ENCODE results near the gene MMAB. TPM values are rescaled to one million over a fixed set of nuclear protein-coding genes. Genes with fewer than 3 reads are reported as not detected.

Gene MMAB
- total and polyA plus RNA-seq, 10 of the 15 experiments (the other 5 are each of a cell fraction or from before 2014, with no cell fraction given): 10.6 to 65.3 (median 45.2) TPM

DNA sequence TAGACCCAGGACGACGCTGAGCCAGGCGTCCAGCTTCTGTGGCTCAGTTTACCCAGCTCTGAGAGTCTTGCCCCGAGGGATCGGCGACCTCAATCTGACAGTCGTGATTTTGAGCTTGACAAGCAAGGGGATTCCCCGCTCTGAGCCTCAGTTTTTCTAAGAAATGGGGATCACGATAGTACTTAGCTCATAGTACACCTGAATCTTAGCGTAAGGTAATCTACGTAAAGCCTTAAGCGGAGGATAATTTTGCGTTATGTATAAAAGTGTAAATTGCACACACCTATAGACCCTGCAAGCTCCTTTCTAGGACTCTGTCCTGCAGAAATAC, 575 bp upstream of the MMAB start:
- Histone ChIP-seq H3K4me1 (ENCODE audit: control insufficient read depth, insufficient read depth, low read length) (no peaks in the 10 kb centered on the region), H3K27me3 (replicated peaks in 1 of 2; ENCODE audit: control insufficient read depth in 2 of 2, insufficient read depth in 2 of 2, low read length in 1 of 2) (no peaks in the 10 kb centered on the region), H3K4me2 (ENCODE audit: control insufficient read depth, insufficient read depth) (peak overlapping the region; percentile 95), H3K79me2 (ENCODE audit: control insufficient read depth, insufficient read depth, low read length) (peaks cover 17% of the 10 kb centered on the region), H3K4me3 (peak overlapping the region; percentile 99), H3K27ac (ENCODE audit: control insufficient read depth, insufficient read depth) (peak overlapping the region; percentile 69), H3K36me3 (ENCODE audit: control insufficient read depth in 2 of 2, insufficient read depth in 2 of 2, low read length in 1 of 2) (peaks cover 0 to 28% of the 10 kb centered on the region in 2 experiments; a peak in 2 of 4 replicates), H3K9ac (ENCODE audit: control insufficient read depth, insufficient read depth, low read length) (peak overlapping the region; percentile 75), H2AFZ (ENCODE audit: control insufficient read depth, low read depth, low read length) (peak overlapping the region; percentile 89), H4K20me1 (ENCODE audit: control insufficient read depth, insufficient read depth) (no peaks in the 10 kb centered on the region), H3K9me3 (replicated peaks; ENCODE audit: control insufficient read depth, insufficient read depth, low read length) (no peaks in the 10 kb centered on the region)
- DNase-seq (ENCODE audit: low read depth, low spot score): no peak
- ChIA-PET RAD21 (ENCODE audit: unreplicated experiment) (interaction anchor here (0.7 to 1.1 kb wide), 3 partner anchors 12 to 1878 kb away, joined by 3 read pairs; no protein-coding TSS in a partner anchor), CTCF (interaction anchor here (1.0 to 2.6 kb wide), 5 partner anchors 21 to 272 kb away, joined by 3 to 14 read pairs (median 4); no protein-coding TSS in a partner anchor), POLR2A (interaction anchor here (0.6 to 1.0 kb wide), 3 partner anchors 15 to 857 kb away, joined by 3 to 4 read pairs (median 3); partner anchors contain the start of gene KCTD10), SMC1A (ENCODE audit: uncharacterized antibody, unreplicated experiment) (interaction anchor here (0.8 to 1.2 kb wide), 2 partner anchors 9 to 14 kb away, joined by 3 read pairs; no protein-coding TSS in a partner anchor)
- TF ChIP-seq, protein P1, sequence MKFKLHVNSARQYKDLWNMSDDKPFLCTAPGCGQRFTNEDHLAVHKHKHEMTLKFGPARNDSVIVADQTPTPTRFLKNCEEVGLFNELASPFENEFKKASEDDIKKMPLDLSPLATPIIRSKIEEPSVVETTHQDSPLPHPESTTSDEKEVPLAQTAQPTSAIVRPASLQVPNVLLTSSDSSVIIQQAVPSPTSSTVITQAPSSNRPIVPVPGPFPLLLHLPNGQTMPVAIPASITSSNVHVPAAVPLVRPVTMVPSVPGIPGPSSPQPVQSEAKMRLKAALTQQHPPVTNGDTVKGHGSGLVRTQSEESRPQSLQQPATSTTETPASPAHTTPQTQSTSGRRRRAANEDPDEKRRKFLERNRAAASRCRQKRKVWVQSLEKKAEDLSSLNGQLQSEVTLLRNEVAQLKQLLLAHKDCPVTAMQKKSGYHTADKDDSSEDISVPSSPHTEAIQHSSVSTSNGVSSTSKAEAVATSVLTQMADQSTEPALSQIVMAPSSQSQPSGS (IDR thresholded peaks at IDR 0.05; ENCODE audit: low read length): no peak
- 0 out of 2 replicates have a peak, but pooled peaks have one; percentile 7 for TF ChIP-seq LARP7 (IDR thresholded peaks at IDR 0.05)
- no peak for TF ChIP-seq KDM1A (IDR thresholded peaks at IDR 0.05; ENCODE audit: borderline replicate concordance)
- TF ChIP-seq BACH1 (IDR thresholded peaks at IDR 0.05; ENCODE audit: borderline replicate concordance): 0 out of 2 replicates have a peak, but pooled peaks have one; percentile 43
- TF ChIP-seq, protein P2, sequence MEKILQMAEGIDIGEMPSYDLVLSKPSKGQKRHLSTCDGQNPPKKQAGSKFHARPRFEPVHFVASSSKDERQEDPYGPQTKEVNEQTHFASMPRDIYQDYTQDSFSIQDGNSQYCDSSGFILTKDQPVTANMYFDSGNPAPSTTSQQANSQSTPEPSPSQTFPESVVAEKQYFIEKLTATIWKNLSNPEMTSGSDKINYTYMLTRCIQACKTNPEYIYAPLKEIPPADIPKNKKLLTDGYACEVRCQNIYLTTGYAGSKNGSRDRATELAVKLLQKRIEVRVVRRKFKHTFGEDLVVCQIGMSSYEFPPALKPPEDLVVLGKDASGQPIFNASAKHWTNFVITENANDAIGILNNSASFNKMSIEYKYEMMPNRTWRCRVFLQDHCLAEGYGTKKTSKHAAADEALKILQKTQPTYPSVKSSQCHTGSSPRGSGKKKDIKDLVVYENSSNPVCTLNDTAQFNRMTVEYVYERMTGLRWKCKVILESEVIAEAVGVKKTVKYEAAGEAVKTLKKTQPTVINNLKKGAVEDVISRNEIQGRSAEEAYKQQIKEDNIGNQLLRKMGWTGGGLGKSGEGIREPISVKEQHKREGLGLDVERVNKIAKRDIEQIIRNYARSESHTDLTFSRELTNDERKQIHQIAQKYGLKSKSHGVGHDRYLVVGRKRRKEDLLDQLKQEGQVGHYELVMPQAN (conservative IDR thresholded peaks at IDR 0.05): peak; percentile 57; the same call in 1 of the 2 replicates
- TF ChIP-seq, protein P3, sequence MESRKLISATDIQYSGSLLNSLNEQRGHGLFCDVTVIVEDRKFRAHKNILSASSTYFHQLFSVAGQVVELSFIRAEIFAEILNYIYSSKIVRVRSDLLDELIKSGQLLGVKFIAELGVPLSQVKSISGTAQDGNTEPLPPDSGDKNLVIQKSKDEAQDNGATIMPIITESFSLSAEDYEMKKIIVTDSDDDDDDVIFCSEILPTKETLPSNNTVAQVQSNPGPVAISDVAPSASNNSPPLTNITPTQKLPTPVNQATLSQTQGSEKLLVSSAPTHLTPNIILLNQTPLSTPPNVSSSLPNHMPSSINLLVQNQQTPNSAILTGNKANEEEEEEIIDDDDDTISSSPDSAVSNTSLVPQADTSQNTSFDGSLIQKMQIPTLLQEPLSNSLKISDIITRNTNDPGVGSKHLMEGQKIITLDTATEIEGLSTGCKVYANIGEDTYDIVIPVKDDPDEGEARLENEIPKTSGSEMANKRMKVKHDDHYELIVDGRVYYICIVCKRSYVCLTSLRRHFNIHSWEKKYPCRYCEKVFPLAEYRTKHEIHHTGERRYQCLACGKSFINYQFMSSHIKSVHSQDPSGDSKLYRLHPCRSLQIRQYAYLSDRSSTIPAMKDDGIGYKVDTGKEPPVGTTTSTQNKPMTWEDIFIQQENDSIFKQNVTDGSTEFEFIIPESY (IDR thresholded peaks at IDR 0.05): no peak
- TF ChIP-seq, protein P4, sequence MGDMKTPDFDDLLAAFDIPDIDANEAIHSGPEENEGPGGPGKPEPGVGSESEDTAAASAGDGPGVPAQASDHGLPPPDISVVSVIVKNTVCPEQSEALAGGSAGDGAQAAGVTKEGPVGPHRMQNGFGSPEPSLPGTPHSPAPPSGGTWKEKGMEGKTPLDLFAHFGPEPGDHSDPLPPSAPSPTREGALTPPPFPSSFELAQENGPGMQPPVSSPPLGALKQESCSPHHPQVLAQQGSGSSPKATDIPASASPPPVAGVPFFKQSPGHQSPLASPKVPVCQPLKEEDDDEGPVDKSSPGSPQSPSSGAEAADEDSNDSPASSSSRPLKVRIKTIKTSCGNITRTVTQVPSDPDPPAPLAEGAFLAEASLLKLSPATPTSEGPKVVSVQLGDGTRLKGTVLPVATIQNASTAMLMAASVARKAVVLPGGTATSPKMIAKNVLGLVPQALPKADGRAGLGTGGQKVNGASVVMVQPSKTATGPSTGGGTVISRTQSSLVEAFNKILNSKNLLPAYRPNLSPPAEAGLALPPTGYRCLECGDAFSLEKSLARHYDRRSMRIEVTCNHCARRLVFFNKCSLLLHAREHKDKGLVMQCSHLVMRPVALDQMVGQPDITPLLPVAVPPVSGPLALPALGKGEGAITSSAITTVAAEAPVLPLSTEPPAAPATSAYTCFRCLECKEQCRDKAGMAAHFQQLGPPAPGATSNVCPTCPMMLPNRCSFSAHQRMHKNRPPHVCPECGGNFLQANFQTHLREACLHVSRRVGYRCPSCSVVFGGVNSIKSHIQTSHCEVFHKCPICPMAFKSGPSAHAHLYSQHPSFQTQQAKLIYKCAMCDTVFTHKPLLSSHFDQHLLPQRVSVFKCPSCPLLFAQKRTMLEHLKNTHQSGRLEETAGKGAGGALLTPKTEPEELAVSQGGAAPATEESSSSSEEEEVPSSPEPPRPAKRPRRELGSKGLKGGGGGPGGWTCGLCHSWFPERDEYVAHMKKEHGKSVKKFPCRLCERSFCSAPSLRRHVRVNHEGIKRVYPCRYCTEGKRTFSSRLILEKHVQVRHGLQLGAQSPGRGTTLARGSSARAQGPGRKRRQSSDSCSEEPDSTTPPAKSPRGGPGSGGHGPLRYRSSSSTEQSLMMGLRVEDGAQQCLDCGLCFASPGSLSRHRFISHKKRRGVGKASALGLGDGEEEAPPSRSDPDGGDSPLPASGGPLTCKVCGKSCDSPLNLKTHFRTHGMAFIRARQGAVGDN (IDR thresholded peaks at IDR 0.05): 0 out of 2 replicates have a peak, but pooled peaks have one; percentile 7
- BruUV-seq (replicated peaks): no TSS peak
- intact Hi-C loops (cut with micrococcal nuclease; ENCODE audit: unreplicated experiment): no loop called here
- no peak for ATAC-seq
- no peak for FAIRE-seq
- WGBS (ENCODE audit: insufficient coverage, insufficient replicate concordance, low lambda C conversion rate, missing lambda C conversion rate): 1% methylated on average over 13 of the region's 13 CpGs
- in situ Hi-C loops (cut with MboI): no loop called here

All from GM12878 (cell line).